ENCODE results near the gene DNHD1. TPM values are rescaled to one million over a fixed set of nuclear protein-coding genes. Genes with fewer than 3 reads are reported as not detected.

The DNHD1 gene
- total and polyA plus RNA-seq, 9 of the 15 experiments (the other 6 are each of a cell fraction or from before 2014, with no cell fraction given) = 0.82 to 9.7 (median 3.8) TPM

- TF ChIP-seq MYC (IDR thresholded peaks at IDR 0.05; ENCODE audit: low read depth, low read length) (peak; percentile 49; the same call in 1 of the 2 replicates), MYC (CRISPR knock-in tag; IDR thresholded peaks at IDR 0.05; ENCODE audit: borderline replicate concordance, low read depth) (no peak), MBD2 (IDR thresholded peaks at IDR 0.05; ENCODE audit: borderline replicate concordance, low read depth) (no peak), ZNF583 (CRISPR knock-in tag; IDR thresholded peaks at IDR 0.05) (no peak), SMC3 (conservative IDR thresholded peaks at IDR 0.05; ENCODE audit: insufficient read depth, low read depth, low read length) (no peak), PTTG1 (tag; IDR thresholded peaks at IDR 0.05; ENCODE audit: low read depth) (no peak), ARID1B (IDR thresholded peaks at IDR 0.05) (peak; percentile 58), KDM5B (IDR thresholded peaks at IDR 0.05; ENCODE audit: insufficient replicate concordance, low read depth, low read length) (no peak), CCAR2 (IDR thresholded peaks at IDR 0.05; ENCODE audit: low read depth, low read length) (no peak), OTX1 (CRISPR knock-in tag; IDR thresholded peaks at IDR 0.05) (no peak), NRF1 (conservative IDR thresholded peaks at IDR 0.05 in 1 of 2, IDR thresholded peaks at IDR 0.05 in 1 of 2) (no peak), TRIM28 (IDR thresholded peaks at IDR 0.05) (0 out of 2 replicates have a peak, but pooled peaks have one; percentile 19), LCOR (CRISPR knock-in tag; IDR thresholded peaks at IDR 0.05) (no peak; the same call in 1 of the 2 replicates), ZNF740 (CRISPR knock-in tag; IDR thresholded peaks at IDR 0.05) (no peak), ZNF740 (tag; IDR thresholded peaks at IDR 0.05) (peak in 1 of 2 experiments; percentile 77; a peak in 1 of 4 replicates), TBL1XR1 (IDR thresholded peaks at IDR 0.05; ENCODE audit: low read length in 2 of 2) (0 out of 4 replicates have a peak, but pooled peaks of 1 of the 2 experiments have one; percentile 15), EWSR1 (IDR thresholded peaks at IDR 0.05; ENCODE audit: borderline replicate concordance, low read depth, partially characterized antibody) (no peak), RBBP5 (IDR thresholded peaks at IDR 0.05; ENCODE audit: borderline replicate concordance, insufficient read depth, low read length, poor library complexity, severe bottlenecking) (peak; percentile 5), ZNF143 (CRISPR knock-in tag; IDR thresholded peaks at IDR 0.05) (no peak)
- TF ChIP-seq, protein P1, sequence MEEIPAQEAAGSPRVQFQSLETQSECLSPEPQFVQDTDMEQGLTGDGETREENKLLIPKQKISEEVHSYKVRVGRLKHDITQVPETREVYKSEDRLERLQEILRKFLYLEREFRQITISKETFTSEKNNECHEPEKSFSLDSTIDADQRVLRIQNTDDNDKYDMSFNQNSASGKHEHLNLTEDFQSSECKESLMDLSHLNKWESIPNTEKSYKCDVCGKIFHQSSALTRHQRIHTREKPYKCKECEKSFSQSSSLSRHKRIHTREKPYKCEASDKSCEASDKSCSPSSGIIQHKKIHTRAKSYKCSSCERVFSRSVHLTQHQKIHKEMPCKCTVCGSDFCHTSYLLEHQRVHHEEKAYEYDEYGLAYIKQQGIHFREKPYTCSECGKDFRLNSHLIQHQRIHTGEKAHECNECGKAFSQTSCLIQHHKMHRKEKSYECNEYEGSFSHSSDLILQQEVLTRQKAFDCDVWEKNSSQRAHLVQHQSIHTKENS (CRISPR knock-in tag; IDR thresholded peaks at IDR 0.05) = no peak
- TF ChIP-seq, protein P2, sequence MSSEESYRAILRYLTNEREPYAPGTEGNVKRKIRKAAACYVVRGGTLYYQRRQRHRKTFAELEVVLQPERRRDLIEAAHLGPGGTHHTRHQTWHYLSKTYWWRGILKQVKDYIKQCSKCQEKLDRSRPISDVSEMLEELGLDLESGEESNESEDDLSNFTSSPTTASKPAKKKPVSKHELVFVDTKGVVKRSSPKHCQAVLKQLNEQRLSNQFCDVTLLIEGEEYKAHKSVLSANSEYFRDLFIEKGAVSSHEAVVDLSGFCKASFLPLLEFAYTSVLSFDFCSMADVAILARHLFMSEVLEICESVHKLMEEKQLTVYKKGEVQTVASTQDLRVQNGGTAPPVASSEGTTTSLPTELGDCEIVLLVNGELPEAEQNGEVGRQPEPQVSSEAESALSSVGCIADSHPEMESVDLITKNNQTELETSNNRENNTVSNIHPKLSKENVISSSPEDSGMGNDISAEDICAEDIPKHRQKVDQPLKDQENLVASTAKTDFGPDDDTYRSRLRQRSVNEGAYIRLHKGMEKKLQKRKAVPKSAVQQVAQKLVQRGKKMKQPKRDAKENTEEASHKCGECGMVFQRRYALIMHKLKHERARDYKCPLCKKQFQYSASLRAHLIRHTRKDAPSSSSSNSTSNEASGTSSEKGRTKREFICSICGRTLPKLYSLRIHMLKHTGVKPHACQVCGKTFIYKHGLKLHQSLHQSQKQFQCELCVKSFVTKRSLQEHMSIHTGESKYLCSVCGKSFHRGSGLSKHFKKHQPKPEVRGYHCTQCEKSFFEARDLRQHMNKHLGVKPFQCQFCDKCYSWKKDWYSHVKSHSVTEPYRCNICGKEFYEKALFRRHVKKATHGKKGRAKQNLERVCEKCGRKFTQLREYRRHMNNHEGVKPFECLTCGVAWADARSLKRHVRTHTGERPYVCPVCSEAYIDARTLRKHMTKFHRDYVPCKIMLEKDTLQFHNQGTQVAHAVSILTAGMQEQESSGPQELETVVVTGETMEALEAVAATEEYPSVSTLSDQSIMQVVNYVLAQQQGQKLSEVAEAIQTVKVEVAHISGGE (CRISPR knock-in tag; IDR thresholded peaks at IDR 0.05) = peak in 2 of 3 experiments; percentile 52 to 82; a peak in 3 of 6 replicates
Observed at GRCh38 chr11:6618117-6619003, 121.3 kb downstream of the DNHD1 start (continued).
